IMR-90 (cell line): Measurements from ENCODE around the gene NOS1AP. TPM values are rescaled to one million over a fixed set of nuclear protein-coding genes. Genes with fewer than 3 reads are reported as not detected.

Source experiments
- ATAC-seq: fragments of 200-7000 bp; cut with Tn5 transposase; 2 replicates; pipeline ENCODE4 v1.9.1; 2020; ENCODE audit warnings: low read depth, mild to moderate bottlenecking, moderate library complexity
- BruUV-seq: library from RNA; stranded (reverse); fragments of 400-500 nt; replicated peaks from 2 replicates; lab custom pipeline; 2021; lab: Mats Ljungman, UMichigan
- CTCF ChIA-PET: fragments of 300-600 bp; formaldehyde crosslinking; extraction: SDS; loops from one replicate; lab custom pipeline; 2021; ENCODE audit warnings: antibody characterized with exemption; lab: Yijun Ruan, JAX
- POLR2A ChIA-PET: fragments of 300-600 bp; sonication (Branson Sonifier 250); formaldehyde crosslinking; loops from one replicate; lab custom pipeline; 2022; ENCODE audit warnings: antibody characterized with exemption; ENCODE audit not compliant: unreplicated experiment; lab: Charles Lee
- DNase-seq: peaks from one replicate; pipeline ENCODE4 v3.0.0; 2013
- H2AFZ ChIP-seq: replicated peaks from 2 replicates; pipeline ENCODE3; 2013; ENCODE audit warnings: low read length, mild to moderate bottlenecking; ENCODE audit not compliant: poor library complexity
- H2AK5ac ChIP-seq: 2 replicates; pipeline ENCODE4 v1.6.1; 2013; ENCODE audit warnings: low read depth, low read length, inconsistent platforms
- H2AK9ac ChIP-seq: replicated peaks from 2 replicates; pipeline ENCODE3; 2013; ENCODE audit warnings: mild to moderate bottlenecking, low read depth, low read length, moderate library complexity; ENCODE audit not compliant: poor library complexity
- H2BK120ac ChIP-seq: 2 replicates; pipeline ENCODE4 v1.6.1; 2013; ENCODE audit warnings: low read depth, low read length, inconsistent platforms
- H2BK15ac ChIP-seq: 3 replicates; pipeline ENCODE4 v1.6.1; 2013; ENCODE audit warnings: low read depth, low read length, inconsistent platforms
- H2BK20ac ChIP-seq: 2 replicates; pipeline ENCODE4 v1.6.1; 2013; ENCODE audit warnings: low read depth, mild to moderate bottlenecking, inconsistent platforms, low read length, moderate library complexity
- H2BK5ac ChIP-seq: 2 replicates; pipeline ENCODE4 v1.6.1; 2013; ENCODE audit warnings: mild to moderate bottlenecking, low read depth, low read length, inconsistent platforms; ENCODE audit not compliant: poor library complexity, severe bottlenecking
- H3K14ac ChIP-seq: replicated peaks from 2 replicates; pipeline ENCODE4 v1.6.1; 2013; ENCODE audit warnings: low read depth, low read length, inconsistent platforms
- H3K18ac ChIP-seq: 2 replicates; pipeline ENCODE4 v1.6.1; 2013; ENCODE audit warnings: low read depth, low read length, control low read depth
- H3K23ac ChIP-seq: 2 replicates; pipeline ENCODE4 v1.6.1; 2013; ENCODE audit warnings: low read depth, low read length, inconsistent platforms
- H3K27ac ChIP-seq: 2 replicates; pipeline ENCODE4 v1.5.1; 2013; ENCODE audit warnings: mild to moderate bottlenecking, control low read depth, low read length; ENCODE audit not compliant: insufficient read depth
- H3K27me3 ChIP-seq: 2 replicates; pipeline ENCODE4 v1.6.1; 2013; ENCODE audit warnings: low read length; ENCODE audit not compliant: control insufficient read depth, insufficient read depth
- H3K36me3 ChIP-seq: 2 replicates; pipeline ENCODE4 v1.6.1; 2013; ENCODE audit warnings: low read length, mixed read lengths; ENCODE audit not compliant: control insufficient read depth, insufficient read depth
- H3K4ac ChIP-seq: 2 replicates; pipeline ENCODE4 v1.6.1; 2013; ENCODE audit warnings: low read depth, low read length, inconsistent platforms
- H3K4me1 ChIP-seq: 2 replicates; pipeline ENCODE4 v1.6.1; 2013; ENCODE audit warnings: low read length, mixed read lengths; ENCODE audit not compliant: control insufficient read depth, insufficient read depth
- H3K4me2 ChIP-seq: 2 replicates; pipeline ENCODE4 v1.6.1; 2013; ENCODE audit warnings: low read depth, mild to moderate bottlenecking, control low read depth, low read length, moderate library complexity
- H3K4me3 ChIP-seq: 2 replicates; pipeline ENCODE4 v1.5.1; 2013; ENCODE audit warnings: low read depth, mild to moderate bottlenecking, control low read depth, low read length, moderate library complexity; ENCODE audit not compliant: insufficient read depth
- H3K56ac ChIP-seq: 2 replicates; pipeline ENCODE4 v1.6.1; 2013; ENCODE audit warnings: low read length, inconsistent platforms; ENCODE audit not compliant: insufficient read depth; ENCODE audit errors: extremely low read depth
- H3K79me1 ChIP-seq, 2 experiments: 2 replicates each; pipeline ENCODE4 v1.6.1; 2013; ENCODE audit warnings: low read length in 2 of 2, inconsistent platforms in 1 of 2, low read depth in 1 of 2
- H3K9ac ChIP-seq: 2 replicates; pipeline ENCODE4 v1.6.1; 2013; ENCODE audit warnings: low read depth, low read length, control low read depth
- H3K9me1 ChIP-seq: 2 replicates; pipeline ENCODE4 v1.6.1; 2013; ENCODE audit warnings: low read length, inconsistent platforms; ENCODE audit not compliant: insufficient read depth
- H3K9me3 ChIP-seq: 2 replicates; pipeline ENCODE4 v1.6.1; 2013; ENCODE audit warnings: low read length; ENCODE audit not compliant: control insufficient read depth, insufficient read depth
- H4K20me1 ChIP-seq: 2 replicates; pipeline ENCODE4 v1.6.1; 2013; ENCODE audit warnings: low read length, inconsistent platforms; ENCODE audit not compliant: insufficient read depth
- H4K5ac ChIP-seq: 2 replicates; pipeline ENCODE4 v1.6.1; 2013; ENCODE audit warnings: mild to moderate bottlenecking, low read depth, low read length, control low read depth
- H4K8ac ChIP-seq, 2 experiments: 2 replicates each; pipeline ENCODE4 v1.6.1; 2013; ENCODE audit warnings: low read depth in 2 of 2, low read length in 2 of 2, control low read depth in 1 of 2, inconsistent platforms in 1 of 2
- H4K91ac ChIP-seq: 2 replicates; pipeline ENCODE4 v1.6.1; 2013; ENCODE audit warnings: low read depth, low read length, inconsistent platforms; ENCODE audit not compliant: insufficient read depth
- BHLHE40 ChIP-seq: fragments of 150-350 bp; IDR thresholded peaks from 2 replicates; pipeline ENCODE4 v1.6.1; 2016; ENCODE audit warnings: mild to moderate bottlenecking, low read depth, low read length
- CEBPB ChIP-seq: IDR thresholded peaks from 2 replicates; pipeline ENCODE4 v1.6.1; 2012; ENCODE audit warnings: low read depth, low read length, improper control_type of control experiment
- CHD1 ChIP-seq: IDR thresholded peaks from 2 replicates; pipeline ENCODE4 v1.6.1; 2012; ENCODE audit warnings: low read depth, low read length, improper control_type of control experiment
- ELK1 ChIP-seq: fragments of 150-350 bp; IDR thresholded peaks from 2 replicates; pipeline ENCODE4 v1.6.1; 2016; ENCODE audit warnings: low read depth, mild to moderate bottlenecking, low read length, moderate library complexity, borderline replicate concordance
- MXI1 ChIP-seq: IDR thresholded peaks from 2 replicates; pipeline ENCODE4 v1.6.1; 2012; ENCODE audit warnings: low read depth, mild to moderate bottlenecking, low read length, moderate library complexity, borderline replicate concordance
- NFE2L2 ChIP-seq: fragments of 150-350 bp; IDR thresholded peaks from 2 replicates; pipeline ENCODE4 v1.6.1; 2016; ENCODE audit warnings: low read depth, mild to moderate bottlenecking, low read length
- RCOR1 ChIP-seq: IDR thresholded peaks from 2 replicates; pipeline ENCODE4 v1.6.1; 2012; ENCODE audit warnings: mild to moderate bottlenecking, low read length, improper control_type of control experiment; ENCODE audit not compliant: insufficient replicate concordance
- RFX5 ChIP-seq: IDR thresholded peaks from 2 replicates; pipeline ENCODE4 v1.8.0; 2012; ENCODE audit warnings: low read depth, mild to moderate bottlenecking, low read length, moderate library complexity
- USF2 ChIP-seq: fragments of 150-350 bp; IDR thresholded peaks from 2 replicates; pipeline ENCODE4 v1.6.1; 2017; ENCODE audit warnings: mild to moderate bottlenecking, antibody characterized with exemption, low read length, low read depth
- WGBS, 2 experiments: methylation state at CpG; one replicate each; pipeline versions ENCODE4 v1.1.5 to v1.1.7; 2013; ENCODE audit warnings: missing lambda C conversion rate in 2 of 2; ENCODE audit not compliant: insufficient read length in 1 of 2; ENCODE audit errors: extremely low coverage in 2 of 2; 5-methylcytosine and 5-hydroxymethylcytosine counted together
- dilution Hi-C: fragments of 300-500 bp; cut with HindIII; formaldehyde crosslinking; loops from one replicate; pipeline ENCODE4 v1.14.3; 2018; ENCODE audit warnings: low sequenced_read_pairs; ENCODE audit not compliant: unreplicated experiment
- in situ Hi-C: fragments of 300-500 bp; cut with MboI; formaldehyde crosslinking; loops from 3 replicates; pipeline ENCODE4 v1.14.3; 2019; ENCODE audit warnings: low sequenced_read_pairs, inconsistent platforms, mixed read lengths
- intact Hi-C: fragments of 100-400 bp; cut with micrococcal nuclease; formaldehyde crosslinking; loops from 2 replicates; pipeline ENCODE4 v1.10.0; 2022
- polyA plus RNA-seq, 3 experiments: library from polyadenylated mRNA; depleted of rRNA; stranded (reverse); fragments of >200 nt; gene quantifications; 2 replicates each; pipeline ENCODE4 v1.2.3, GENCODE V29; 2012; ENCODE audit warnings: low replicate concordance in 1 of 3
- total RNA-seq: library from RNA; depleted of rRNA; stranded (reverse); fragments of >200 nt; gene quantifications from 2 replicates; pipeline ENCODE4 v1.2.3, GENCODE V29; 2012

The NOS1AP gene
- total and polyA plus RNA-seq, 2 of the 4 experiments (the other 2 are of a cell fraction), result 0.18 to 0.19 TPM

GRCh38 chr1:162091681-162092524, 22.4 kb downstream of the NOS1AP start (continued):
- no peak for TF ChIP-seq CHD1

GRCh38 chr1:162093095-162093494, 23.6 kb downstream of the NOS1AP start:
- DNase-seq (no peak), ATAC-seq (no peak)
- no peak overlapping the region for H2BK5ac ChIP-seq
- H3K4ac ChIP-seq, result no peak overlapping the region
- H3K4me3 ChIP-seq, result no peak overlapping the region
- H3K4me1 ChIP-seq, result peaks cover 6% of the 10 kb centered on the region
- no peak overlapping the region for H4K8ac ChIP-seq
- H3K4me2 ChIP-seq, result no peak overlapping the region
- no peak overlapping the region for H2AK5ac ChIP-seq
- TF ChIP-seq CEBPB, result no peak
- TF ChIP-seq NFE2L2, result no peak
- TF ChIP-seq BHLHE40, result no peak
- TF ChIP-seq ELK1, result no peak
- no peak for TF ChIP-seq RCOR1
- no peak for TF ChIP-seq USF2
- TF ChIP-seq CHD1, result no peak
- no peak for TF ChIP-seq MXI1
- no peak for TF ChIP-seq RFX5
- H2BK15ac ChIP-seq, result no peak overlapping the region
- H3K79me1 ChIP-seq, result no peaks in the 10 kb centered on the region
- H2BK20ac ChIP-seq, result no peak overlapping the region
- no peak overlapping the region for H3K23ac ChIP-seq
- no peak overlapping the region for H4K91ac ChIP-seq
- H2BK120ac ChIP-seq, result no peak overlapping the region
- POLR2A ChIA-PET, result no interaction called here
- no peak overlapping the region for H3K27ac ChIP-seq
- H3K9ac ChIP-seq, result no peak overlapping the region
- dilution Hi-C loops (no loop called here), intact Hi-C loops (no loop called here), in situ Hi-C loops (no loop called here)
- H3K27me3 ChIP-seq, result peaks cover 3% of the 10 kb centered on the region
- no peak overlapping the region for H3K18ac ChIP-seq
- H3K9me1 ChIP-seq, result no peaks in the 10 kb centered on the region
- no peak overlapping the region for H4K5ac ChIP-seq
- no peak overlapping the region for H3K56ac ChIP-seq
- CTCF ChIA-PET, result no interaction called here
- H2AFZ ChIP-seq, result no peak overlapping the region
- H4K20me1 ChIP-seq, result no peaks in the 10 kb centered on the region
- H3K14ac ChIP-seq, result no peak overlapping the region
- no peaks in the 10 kb centered on the region for H3K36me3 ChIP-seq
- BruUV-seq, result no TSS peak
- H2AK9ac ChIP-seq, result no peak overlapping the region
- no CpG with 5 or more reads among the region's 1 CpG for WGBS, 2 experiments
- H3K9me3 ChIP-seq, result no peaks in the 10 kb centered on the region
